ENCODE results near the gene OMP. TPM values are rescaled to one million over a fixed set of nuclear protein-coding genes. Genes with fewer than 3 reads are reported as not detected.

OMP gene
- total RNA-seq, 1 donor from 2014 or later = not detected

DNA sequence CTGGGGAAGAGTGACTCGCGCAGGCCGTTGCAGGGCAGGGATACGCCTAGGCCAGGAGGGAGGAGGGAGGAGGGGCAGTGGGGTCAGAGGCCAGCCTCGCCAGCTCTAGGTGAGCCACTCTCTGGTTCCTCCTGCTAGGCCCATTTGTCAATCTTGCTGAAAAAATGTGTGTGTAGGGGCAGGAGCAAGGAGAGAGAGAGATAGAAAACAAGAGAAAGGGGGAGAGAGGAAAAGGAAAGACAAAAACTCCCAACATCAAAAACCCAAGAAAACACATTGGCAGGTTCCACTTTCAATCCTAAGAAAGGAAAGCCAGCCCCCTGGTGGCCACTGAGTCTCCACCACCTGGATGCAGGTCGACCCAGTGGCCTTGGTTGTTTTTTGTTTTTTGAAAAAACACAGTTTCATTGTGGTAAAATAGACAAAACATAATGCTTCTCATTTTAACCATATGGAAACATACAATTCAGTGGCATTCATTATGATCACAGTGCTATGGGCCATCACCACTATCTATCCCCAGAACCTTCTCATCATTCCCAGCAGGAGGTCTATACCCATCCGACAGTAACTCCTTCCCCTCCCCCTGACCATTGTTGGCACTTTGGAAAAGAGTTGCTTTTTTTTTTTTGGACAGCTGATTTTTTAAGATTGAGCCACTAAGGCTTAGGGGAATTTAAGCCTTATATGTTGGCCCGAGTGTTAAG lies 10.9 kb downstream of the OMP start:
- no peak overlapping the region for H3K4me3 Mint-ChIP-seq (ENCODE audit: unreplicated experiment)
- peak overlapping the region; percentile 22 for H3K27ac Mint-ChIP-seq (ENCODE audit: unreplicated experiment)
- H3K27me3 Mint-ChIP-seq (ENCODE audit: low read depth) = no peaks in the 10 kb centered on the region
- no peak for DNase-seq (ENCODE audit: low spot score)
- TF ChIP-seq, protein P1, sequence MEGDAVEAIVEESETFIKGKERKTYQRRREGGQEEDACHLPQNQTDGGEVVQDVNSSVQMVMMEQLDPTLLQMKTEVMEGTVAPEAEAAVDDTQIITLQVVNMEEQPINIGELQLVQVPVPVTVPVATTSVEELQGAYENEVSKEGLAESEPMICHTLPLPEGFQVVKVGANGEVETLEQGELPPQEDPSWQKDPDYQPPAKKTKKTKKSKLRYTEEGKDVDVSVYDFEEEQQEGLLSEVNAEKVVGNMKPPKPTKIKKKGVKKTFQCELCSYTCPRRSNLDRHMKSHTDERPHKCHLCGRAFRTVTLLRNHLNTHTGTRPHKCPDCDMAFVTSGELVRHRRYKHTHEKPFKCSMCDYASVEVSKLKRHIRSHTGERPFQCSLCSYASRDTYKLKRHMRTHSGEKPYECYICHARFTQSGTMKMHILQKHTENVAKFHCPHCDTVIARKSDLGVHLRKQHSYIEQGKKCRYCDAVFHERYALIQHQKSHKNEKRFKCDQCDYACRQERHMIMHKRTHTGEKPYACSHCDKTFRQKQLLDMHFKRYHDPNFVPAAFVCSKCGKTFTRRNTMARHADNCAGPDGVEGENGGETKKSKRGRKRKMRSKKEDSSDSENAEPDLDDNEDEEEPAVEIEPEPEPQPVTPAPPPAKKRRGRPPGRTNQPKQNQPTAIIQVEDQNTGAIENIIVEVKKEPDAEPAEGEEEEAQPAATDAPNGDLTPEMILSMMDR (IDR thresholded peaks at IDR 0.05) = peak; percentile 81
- no peaks in the 10 kb centered on the region for H3K9me3 Mint-ChIP-seq (ENCODE audit: low read depth)
- peaks cover 15% of the 10 kb centered on the region for H3K4me1 Mint-ChIP-seq (ENCODE audit: low read depth)
- no peaks in the 10 kb centered on the region for H3K36me3 Mint-ChIP-seq (ENCODE audit: low read depth)

DNA sequence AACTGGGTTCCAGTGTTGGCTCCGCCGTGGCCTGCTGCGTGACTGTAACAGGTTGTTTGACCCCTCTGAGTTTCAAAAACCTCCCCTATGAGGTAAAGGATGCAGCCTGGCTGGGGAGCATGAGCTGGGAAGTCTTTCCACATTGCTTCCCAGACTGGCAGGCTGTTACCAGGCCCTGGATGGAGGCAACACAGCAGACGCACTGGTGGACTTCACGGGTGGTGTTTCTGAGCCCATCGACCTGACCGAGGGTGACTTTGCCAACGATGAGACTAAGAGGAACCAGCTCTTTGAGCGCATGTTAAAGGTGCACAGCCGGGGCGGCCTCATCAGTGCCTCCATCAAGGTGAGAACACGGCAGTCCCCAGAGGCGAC lies 11.4 kb downstream of the OMP start:
- peaks cover 11% of the 10 kb centered on the region for H3K4me1 Mint-ChIP-seq (ENCODE audit: low read depth)
- H3K27ac Mint-ChIP-seq (ENCODE audit: unreplicated experiment) = no peak overlapping the region
- no peaks in the 10 kb centered on the region for H3K9me3 Mint-ChIP-seq (ENCODE audit: low read depth)
- no peaks in the 10 kb centered on the region for H3K27me3 Mint-ChIP-seq (ENCODE audit: low read depth)
- peak; percentile 43 for DNase-seq (ENCODE audit: low spot score)
- H3K36me3 Mint-ChIP-seq (ENCODE audit: low read depth) = no peaks in the 10 kb centered on the region
- H3K4me3 Mint-ChIP-seq (ENCODE audit: unreplicated experiment) = no peak overlapping the region
- TF ChIP-seq, protein P1 (IDR thresholded peaks at IDR 0.05) = no peak

DNA sequence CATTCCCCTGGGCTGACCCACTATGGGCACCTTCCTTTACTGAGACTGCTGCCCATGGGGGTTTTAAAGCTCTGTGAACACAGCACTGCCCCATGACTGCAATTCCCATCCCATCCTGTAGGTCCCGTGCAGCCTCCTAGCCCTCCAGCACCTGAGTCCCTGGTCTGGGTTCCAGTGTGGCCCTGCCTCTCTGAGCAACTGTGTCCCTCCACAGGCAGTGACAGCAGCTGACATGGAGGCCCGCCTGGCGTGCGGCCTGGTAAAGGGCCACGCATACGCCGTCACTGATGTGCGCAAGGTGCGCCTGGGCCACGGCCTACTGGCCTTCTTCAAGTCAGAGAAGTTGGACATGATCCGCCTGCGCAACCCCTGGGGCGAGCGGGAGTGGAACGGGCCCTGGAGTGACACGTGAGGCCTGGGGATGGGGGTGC lies 12.6 kb downstream of the OMP start:
- Mint-ChIP-seq H3K4me3 (ENCODE audit: unreplicated experiment) (no peak overlapping the region), H3K36me3 (ENCODE audit: low read depth) (no peaks in the 10 kb centered on the region), H3K9me3 (ENCODE audit: low read depth) (no peaks in the 10 kb centered on the region), H3K4me1 (ENCODE audit: low read depth) (peaks cover under 1% of the 10 kb centered on the region), H3K27me3 (ENCODE audit: low read depth) (no peaks in the 10 kb centered on the region), H3K27ac (ENCODE audit: unreplicated experiment) (no peak overlapping the region)
- TF ChIP-seq, protein P1 (IDR thresholded peaks at IDR 0.05) = peak; percentile 43
- peak; percentile 91 for DNase-seq (ENCODE audit: low spot score)

DNA sequence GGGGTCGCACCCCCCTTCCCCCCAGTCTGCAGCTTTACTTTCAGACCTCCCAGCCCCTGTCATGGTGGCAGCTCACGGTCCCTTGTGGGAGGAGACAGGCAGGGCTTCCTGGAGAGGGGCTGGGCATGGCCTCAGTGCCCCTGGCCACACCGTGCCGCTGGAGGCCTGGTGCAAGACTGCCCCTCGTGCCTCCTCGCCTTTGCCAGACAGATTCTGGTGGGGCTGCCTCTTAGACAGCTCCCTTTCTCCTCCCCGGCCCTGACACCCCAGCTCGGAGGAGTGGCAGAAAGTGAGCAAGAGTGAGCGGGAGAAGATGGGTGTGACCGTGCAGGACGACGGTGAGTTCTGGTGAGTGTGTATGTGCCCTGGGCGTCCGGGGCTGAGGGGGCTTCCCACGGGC lies 13.3 kb downstream of the OMP start:
- H3K36me3 Mint-ChIP-seq (ENCODE audit: low read depth) = peaks cover 4% of the 10 kb centered on the region
- DNase-seq (ENCODE audit: low spot score) = peak; percentile 76
- H3K4me3 Mint-ChIP-seq (ENCODE audit: unreplicated experiment) = no peak overlapping the region
- H3K27ac Mint-ChIP-seq (ENCODE audit: unreplicated experiment) = no peak overlapping the region
- H3K27me3 Mint-ChIP-seq (ENCODE audit: low read depth) = no peaks in the 10 kb centered on the region
- TF ChIP-seq, protein P1 (IDR thresholded peaks at IDR 0.05) = no peak
- no peaks in the 10 kb centered on the region for H3K9me3 Mint-ChIP-seq (ENCODE audit: low read depth)
- no peaks in the 10 kb centered on the region for H3K4me1 Mint-ChIP-seq (ENCODE audit: low read depth)

DNA sequence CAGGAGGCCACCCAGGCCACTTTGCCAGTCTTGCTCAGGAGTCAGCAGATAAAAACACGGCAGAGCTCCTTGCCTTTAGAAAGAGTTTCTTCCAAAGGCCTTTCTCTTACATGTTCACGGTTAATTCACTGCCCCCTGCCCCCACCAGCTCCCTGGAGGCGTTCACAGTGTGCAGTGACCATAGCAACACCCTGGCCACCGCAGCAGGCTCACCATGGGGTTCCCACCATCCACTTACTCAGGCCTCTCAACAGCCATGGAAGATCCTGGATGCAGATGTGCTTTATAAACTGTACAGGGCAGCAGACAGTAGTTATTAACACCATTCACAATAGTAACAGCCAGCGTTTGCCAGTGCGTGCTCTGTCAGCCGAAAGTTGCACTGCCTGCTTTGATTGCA lies 14.9 kb downstream of the OMP start:
- peaks cover 5% of the 10 kb centered on the region for H3K36me3 Mint-ChIP-seq (ENCODE audit: low read depth)
- DNase-seq (ENCODE audit: low spot score) = peak; percentile 46
- no peak overlapping the region for H3K4me3 Mint-ChIP-seq (ENCODE audit: unreplicated experiment)
- H3K27me3 Mint-ChIP-seq (ENCODE audit: low read depth) = no peaks in the 10 kb centered on the region
- no peaks in the 10 kb centered on the region for H3K4me1 Mint-ChIP-seq (ENCODE audit: low read depth)
- no peak overlapping the region for H3K27ac Mint-ChIP-seq (ENCODE audit: unreplicated experiment)
- no peaks in the 10 kb centered on the region for H3K9me3 Mint-ChIP-seq (ENCODE audit: low read depth)
- TF ChIP-seq, protein P1 (IDR thresholded peaks at IDR 0.05) = no peak
